Mammary epithelial cell (primary cell): ENCODE measurements around the gene ADAM8.

ENCODE experiments used
- EZH2 ChIP-seq: IDR thresholded peaks from 2 replicates; pipeline ENCODE4 v1.6.1; 2012; ENCODE audit warnings: low read length, inconsistent platforms, borderline replicate concordance
- TF ChIP-seq, protein P1 (sequence below), 2 donors: IDR thresholded peaks in 1 of 2; conservative IDR thresholded peaks in 1 of 2; 2 replicates each; pipeline ENCODE4 v1.5.1; 2011 to 2012; ENCODE audit warnings: inconsistent platforms in 2 of 2, low read length in 2 of 2, mild to moderate bottlenecking in 2 of 2, control low read depth in 1 of 2, low read depth in 1 of 2; ENCODE audit not compliant: insufficient read depth in 1 of 2; ENCODE audit errors: extremely low read depth in 1 of 2

DNA sequence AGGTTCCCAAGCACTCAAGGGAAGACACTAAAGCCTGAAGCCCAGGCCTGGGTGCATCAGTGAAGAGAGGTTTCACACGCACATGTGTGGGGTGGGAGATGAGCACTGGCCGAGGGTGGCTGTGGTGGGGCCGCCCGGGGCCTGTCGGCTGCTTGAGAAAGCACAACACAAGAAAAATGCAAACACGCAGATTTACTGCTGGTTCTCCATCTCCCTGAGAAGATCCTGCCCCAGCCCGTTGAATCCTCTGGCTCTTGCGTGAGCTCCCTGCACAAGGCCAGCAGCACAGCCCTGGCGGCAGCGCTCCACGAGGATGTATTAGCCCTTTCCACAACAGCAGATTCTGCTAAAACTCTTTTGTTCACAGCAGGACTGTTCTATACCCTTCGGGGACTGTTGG is 38.2 kb upstream of the ADAM8 start:
- no peak for TF ChIP-seq EZH2
- TF ChIP-seq, protein P1, sequence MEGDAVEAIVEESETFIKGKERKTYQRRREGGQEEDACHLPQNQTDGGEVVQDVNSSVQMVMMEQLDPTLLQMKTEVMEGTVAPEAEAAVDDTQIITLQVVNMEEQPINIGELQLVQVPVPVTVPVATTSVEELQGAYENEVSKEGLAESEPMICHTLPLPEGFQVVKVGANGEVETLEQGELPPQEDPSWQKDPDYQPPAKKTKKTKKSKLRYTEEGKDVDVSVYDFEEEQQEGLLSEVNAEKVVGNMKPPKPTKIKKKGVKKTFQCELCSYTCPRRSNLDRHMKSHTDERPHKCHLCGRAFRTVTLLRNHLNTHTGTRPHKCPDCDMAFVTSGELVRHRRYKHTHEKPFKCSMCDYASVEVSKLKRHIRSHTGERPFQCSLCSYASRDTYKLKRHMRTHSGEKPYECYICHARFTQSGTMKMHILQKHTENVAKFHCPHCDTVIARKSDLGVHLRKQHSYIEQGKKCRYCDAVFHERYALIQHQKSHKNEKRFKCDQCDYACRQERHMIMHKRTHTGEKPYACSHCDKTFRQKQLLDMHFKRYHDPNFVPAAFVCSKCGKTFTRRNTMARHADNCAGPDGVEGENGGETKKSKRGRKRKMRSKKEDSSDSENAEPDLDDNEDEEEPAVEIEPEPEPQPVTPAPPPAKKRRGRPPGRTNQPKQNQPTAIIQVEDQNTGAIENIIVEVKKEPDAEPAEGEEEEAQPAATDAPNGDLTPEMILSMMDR (conservative IDR thresholded peaks at IDR 0.05 in 1 of 2, IDR thresholded peaks at IDR 0.05 in 1 of 2; ENCODE audit: extremely low read depth in 1 of 2, insufficient read depth in 1 of 2, low read depth in 1 of 2, low read length in 2 of 2), result no peak
